ENCODE data around the gene FKBP11. TPM values are rescaled to one million over a fixed set of nuclear protein-coding genes. Genes with fewer than 3 reads are reported as not detected.

The FKBP11 gene
- total RNA-seq: 15.9 and 16.7 TPM in 2 replicates

GRCh38 chr12:48925304-48926011 is at the start of gene FKBP11:
TSS of gene FKBP11 (minus strand) at chr12:48925492. CDS start at chr12:48925428, 64 bp downstream.

GRCh38 chr12:48957141-48958048 is 32.1 kb upstream of the FKBP11 start, which contains the start of gene ARF3:
TSS of gene ARF3 (minus strand) at chr12:48957487. CDS start at chr12:48941095, 16,392 bp downstream.

Small RNA genes within 50 kb of the gene (small RNA-seq; reads per million reads assigned to genes)
- gene AC073610.1 (not detected), gene RNU6-600P (not detected)

Other genes with a start within 250 kb of the FKBP11 start
- 40.3 and 44.5 TPM in 2 replicates for gene KANSL2, start 243.3 kb downstream of the FKBP11 start, total RNA-seq
- 30.8 and 34.2 TPM in 2 replicates for gene CCNT1, start 208.8 kb downstream of the FKBP11 start, total RNA-seq
- 34.9 and 52.2 TPM in 2 replicates for gene ADCY6, start 136.4 kb downstream of the FKBP11 start, total RNA-seq
- 20.2 and 21.6 TPM in 2 replicates for gene CACNB3, start 107.0 kb downstream of the FKBP11 start, total RNA-seq
- gene DDX23, start 73.3 kb downstream of the FKBP11 start, total RNA-seq: 45.2 and 54.8 TPM in 2 replicates
- 0.16 TPM in 1 of 2 replicates, not detected in the other for gene RND1, start 59.6 kb downstream of the FKBP11 start, total RNA-seq
- gene ARF3, start 32.0 kb upstream of the FKBP11 start, total RNA-seq: 54.5 and 61.6 TPM in 2 replicates
- gene WNT10B, start 46.2 kb upstream of the FKBP11 start, total RNA-seq: 0.16 TPM in 1 of 2 replicates, not detected in the other
- not detected in 2 replicates for gene WNT1, start 52.8 kb upstream of the FKBP11 start, total RNA-seq
- gene DDN, start 73.9 kb upstream of the FKBP11 start, total RNA-seq: 0.12 and 0.16 TPM in 2 replicates
- gene PRKAG1, start 93.3 kb upstream of the FKBP11 start, total RNA-seq: 74.5 and 87.3 TPM in 2 replicates
- gene KMT2D, start 135.3 kb upstream of the FKBP11 start, total RNA-seq: 39.2 and 40.6 TPM in 2 replicates
- 0.36 TPM in 1 of 2 replicates, not detected in the other for gene RHEBL1, start 144.5 kb upstream of the FKBP11 start, total RNA-seq
- not detected in 2 replicates for gene DHH, start 169.3 kb upstream of the FKBP11 start, total RNA-seq
- gene LMBR1L, start 185.4 kb upstream of the FKBP11 start, total RNA-seq: 22.5 and 36.3 TPM in 2 replicates
- gene TUBA1B, start 205.9 kb upstream of the FKBP11 start, total RNA-seq: 828 and 1,068 TPM in 2 replicates